Activated CD4-positive, alpha-beta T cell treated with anti-CD3 and anti-CD28 coated beads, Interleukin-2, Interleukin-6, amounts not matched to agents 100 ng/mL and 50 ng/mL, durations not matched to agents 16 hours and 8 hours (primary cell): Measurements from ENCODE around the gene DENND1B.
"Not testable (repeated sequence)": the region's sequence is repeated elsewhere in the genome, so short reads cannot be mapped to it uniquely, and the experiment has no call there.

Source experiments
- DNase-seq: peaks from one replicate; pipeline ENCODE4 v3.0.0-alpha.2; 2020

Gene DENND1B

DNA sequence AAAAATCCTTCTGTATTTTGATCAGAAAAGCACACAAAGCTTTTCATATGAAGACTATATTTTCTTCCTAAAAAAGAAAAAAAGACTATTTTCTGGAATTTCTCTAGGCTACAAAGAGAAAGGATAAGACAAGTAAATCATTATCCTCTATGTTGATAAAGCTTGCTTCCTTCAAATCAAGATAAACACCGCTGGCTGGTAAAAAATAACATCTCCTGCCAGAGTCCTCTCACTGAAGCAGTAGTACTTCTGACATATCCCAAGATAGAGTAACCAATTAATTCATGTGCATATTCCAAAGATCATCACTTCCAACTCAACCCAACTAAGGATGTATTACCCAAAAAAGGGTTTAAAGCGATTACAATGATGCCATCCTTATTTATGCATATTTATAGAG, 34.3 kb downstream of the DENND1B start:
- no peak for DNase-seq

GRCh38 chr1:197738927-197739326, 36.4 kb downstream of the DENND1B start:
- DNase-seq, result no peak

DNA sequence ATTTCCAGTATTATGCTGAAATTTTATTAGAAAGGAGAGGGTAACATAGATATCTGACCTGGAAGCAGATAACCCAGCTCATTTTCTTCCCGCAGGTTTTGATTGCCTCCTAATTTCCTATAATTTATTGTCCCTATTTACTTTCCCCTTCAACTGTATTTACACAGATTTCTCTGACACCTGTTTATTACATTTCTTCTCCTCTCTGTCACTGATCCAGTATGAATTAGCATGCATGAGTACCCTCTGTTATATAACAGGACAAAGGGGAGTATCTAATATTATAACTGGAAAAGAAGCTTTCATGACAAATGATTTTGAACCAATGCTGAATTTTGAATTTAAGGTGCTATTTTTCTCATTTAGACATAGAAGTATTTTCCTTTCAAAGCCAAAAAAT, 37.4 kb downstream of the DENND1B start:
- DNase-seq, result no peak

GRCh38 chr1:197736685-197737084, 38.6 kb downstream of the DENND1B start:
- no peak for DNase-seq

DNA sequence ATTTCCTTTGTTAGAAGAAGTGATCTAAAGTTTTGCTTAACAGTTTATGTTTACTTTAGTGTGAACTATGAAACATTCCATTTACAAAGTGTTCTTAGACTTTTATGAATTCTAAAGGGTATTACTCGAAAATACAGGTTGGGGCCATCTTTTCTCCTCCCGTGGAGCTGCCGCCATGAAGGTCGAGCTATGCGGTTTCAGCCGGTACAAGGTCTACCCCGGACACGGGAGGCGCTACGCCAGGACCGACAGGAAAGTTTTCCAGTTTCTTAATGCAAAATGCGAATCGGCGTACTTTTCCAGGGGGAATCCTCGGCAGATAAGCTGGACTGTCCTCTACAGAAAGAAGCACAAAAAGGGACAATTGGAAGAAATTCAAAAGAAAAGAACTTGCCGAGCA, 39.8 kb downstream of the DENND1B start:
- DNase-seq, result no peak

GRCh38 chr1:197733324-197733723, 42.0 kb downstream of the DENND1B start:
- no peak for DNase-seq

- DNase-seq, result no peak
Observed at GRCh38 chr1:197732187-197732586, 43.1 kb downstream of the DENND1B start.

DNA sequence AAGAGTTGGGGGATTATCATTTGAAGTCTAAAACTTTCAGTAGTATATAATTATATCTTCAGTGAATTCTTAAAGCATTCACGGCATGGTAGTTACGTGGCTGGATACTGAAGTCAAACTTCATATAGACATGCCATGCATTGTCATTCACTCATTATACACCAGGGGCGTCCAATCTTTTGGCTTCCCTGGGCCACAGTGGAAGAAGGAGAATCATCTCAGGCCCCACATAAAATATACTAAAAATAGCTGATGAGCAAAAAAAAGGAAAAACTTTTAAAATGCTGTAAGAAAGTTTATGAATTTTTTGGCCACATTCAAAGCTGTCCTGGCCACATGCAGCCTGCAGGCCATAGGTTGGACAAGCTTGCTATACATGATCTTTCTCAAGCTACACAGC, 43.8 kb downstream of the DENND1B start:
- no peak for DNase-seq

DNA sequence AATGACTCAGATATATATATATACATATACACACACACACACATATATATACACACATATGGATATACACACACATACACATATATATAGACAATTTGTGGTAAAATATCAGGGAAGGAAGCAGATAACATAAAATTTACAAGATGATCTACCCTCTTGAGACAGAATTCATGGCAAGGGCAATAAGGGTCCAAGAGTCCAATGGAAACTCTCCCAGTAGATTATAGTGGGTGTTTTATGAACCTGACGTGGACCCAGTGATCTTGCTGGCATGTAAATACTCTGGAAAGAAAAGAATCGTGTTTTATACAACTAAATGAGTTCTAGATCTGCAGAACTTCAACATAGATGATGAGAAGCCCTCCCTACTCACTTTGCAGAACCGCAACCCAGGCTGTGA, 49.3 kb downstream of the DENND1B start:
- no peak for DNase-seq

- no peak for DNase-seq
Observed at GRCh38 chr1:197725044-197725443, 50.2 kb downstream of the DENND1B start.

GRCh38 chr1:197715806-197716205, 59.5 kb downstream of the DENND1B start:
- no peak for DNase-seq

GRCh38 chr1:197706601-197707000, 68.7 kb downstream of the DENND1B start:
- DNase-seq, result no peak

DNA sequence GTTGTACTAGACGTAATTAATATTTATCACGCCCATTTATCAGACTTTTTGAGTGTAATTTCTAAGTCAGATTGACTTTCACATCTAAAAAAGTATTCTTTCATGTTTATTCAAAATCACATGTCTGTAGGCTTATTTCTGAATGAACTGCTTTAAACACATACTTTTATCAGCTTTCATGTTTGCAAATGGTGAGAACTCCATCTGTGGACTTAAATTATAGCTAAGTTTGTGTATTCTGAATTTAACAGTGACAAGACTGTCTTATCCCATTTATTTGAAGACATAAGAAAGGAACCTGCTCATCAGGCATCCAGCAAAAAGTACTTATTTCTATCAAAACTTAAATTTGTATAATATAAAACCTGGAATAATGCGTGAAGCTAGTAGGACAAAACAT, 69.3 kb downstream of the DENND1B start:
- no peak for DNase-seq

DNA sequence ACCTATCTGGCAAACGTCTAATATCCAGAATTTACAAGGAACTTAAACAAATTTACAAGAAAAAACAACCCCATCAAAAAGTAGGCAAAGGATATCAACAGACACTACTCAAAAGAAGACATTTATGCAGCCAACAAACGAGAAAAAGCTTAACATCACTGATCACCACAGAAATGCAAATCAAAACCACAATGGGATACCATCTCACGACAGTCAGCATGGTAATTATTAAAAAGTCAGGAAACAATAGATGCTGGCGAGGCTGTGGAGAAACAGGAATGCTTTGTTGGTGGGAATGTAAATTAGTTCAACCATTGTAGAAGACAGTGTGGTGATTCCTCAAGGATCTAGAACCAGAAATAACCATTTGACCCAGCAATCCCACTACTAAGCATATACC, 74.6 kb downstream of the DENND1B start:
- not testable (repeated sequence) for DNase-seq

GRCh38 chr1:197696372-197696771, 78.9 kb downstream of the DENND1B start:
- DNase-seq, result no peak

DNA sequence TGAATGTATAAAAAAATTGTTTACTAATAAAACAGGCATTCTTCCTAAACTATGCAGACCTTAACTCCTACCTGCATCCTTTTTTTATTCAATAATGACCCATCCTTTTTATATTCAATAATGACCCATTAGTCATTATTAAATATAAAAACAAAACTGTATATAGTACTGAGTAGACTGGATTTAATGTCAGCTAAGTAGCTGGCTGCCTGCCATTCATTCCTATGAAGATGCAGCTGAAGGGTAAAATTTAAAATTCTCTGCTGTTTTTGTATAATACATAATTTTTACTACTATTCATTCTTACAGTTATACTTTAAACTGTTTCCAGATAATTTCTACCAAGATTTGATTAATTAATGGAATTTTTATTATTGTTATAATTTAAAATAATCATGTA, 79.3 kb downstream of the DENND1B start:
- no peak for DNase-seq

- DNase-seq, result no peak
Observed at GRCh38 chr1:197692965-197693364, 82.3 kb downstream of the DENND1B start.

DNA sequence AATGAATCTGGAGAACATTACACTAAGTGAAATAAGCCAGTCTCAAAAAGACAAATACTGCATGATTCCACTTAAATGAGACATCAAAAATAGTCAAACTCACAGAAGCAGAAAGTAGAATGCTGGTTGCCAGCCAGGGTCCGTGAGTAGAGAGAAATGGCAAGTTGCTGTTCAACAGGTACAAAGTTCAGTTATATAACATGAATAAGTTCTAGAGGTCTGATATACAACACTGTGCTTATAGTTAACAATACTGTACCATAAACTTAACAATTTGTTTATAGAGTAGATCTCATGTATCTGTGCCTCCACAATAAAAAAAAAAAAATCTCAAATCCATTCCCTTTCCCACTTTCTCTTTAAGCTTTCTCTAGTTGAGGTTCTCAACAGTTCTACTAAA, 83.5 kb downstream of the DENND1B start:
- no peak for DNase-seq

DNA sequence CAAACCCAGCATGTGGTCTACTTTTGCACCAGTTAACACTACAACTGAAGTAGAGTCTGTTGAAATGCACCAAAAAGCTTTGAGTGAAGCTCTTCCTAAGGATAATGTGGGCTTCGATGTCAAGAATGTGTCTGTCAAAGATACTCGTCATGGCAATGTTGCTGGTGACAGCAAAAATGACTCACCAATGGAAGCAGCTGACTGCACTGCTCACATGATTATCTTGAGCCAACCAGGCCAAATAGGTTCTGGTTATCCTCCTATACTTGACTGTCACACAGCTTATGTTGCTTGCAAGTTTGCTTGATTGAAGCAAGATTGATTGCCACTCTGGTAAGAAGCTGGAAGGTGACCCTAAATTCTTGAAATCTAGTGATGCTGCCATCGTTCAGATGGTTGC, 85.2 kb downstream of the DENND1B start:
- no peak for DNase-seq

DNA sequence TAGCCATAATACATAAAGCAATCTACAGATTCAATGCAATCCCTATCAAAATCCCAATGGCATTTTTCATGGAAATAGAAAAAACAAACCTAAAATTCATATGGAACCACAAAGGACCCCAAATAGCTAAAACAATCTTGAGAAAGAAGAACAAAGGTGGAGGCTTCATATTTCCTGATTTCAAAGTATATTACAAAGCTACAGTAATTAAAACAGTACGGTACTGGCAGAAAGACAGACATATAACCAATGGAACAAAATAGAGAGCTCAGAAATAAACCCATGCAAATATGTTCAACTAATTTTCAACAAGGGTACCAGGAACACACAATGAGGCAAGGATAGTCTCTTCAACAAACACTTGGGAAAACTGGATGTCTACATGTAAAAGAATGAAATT, 87.0 kb downstream of the DENND1B start:
- DNase-seq, result no peak

GRCh38 chr1:197686702-197687355, 88.5 kb downstream of the DENND1B start:
- no peak for DNase-seq

DNA sequence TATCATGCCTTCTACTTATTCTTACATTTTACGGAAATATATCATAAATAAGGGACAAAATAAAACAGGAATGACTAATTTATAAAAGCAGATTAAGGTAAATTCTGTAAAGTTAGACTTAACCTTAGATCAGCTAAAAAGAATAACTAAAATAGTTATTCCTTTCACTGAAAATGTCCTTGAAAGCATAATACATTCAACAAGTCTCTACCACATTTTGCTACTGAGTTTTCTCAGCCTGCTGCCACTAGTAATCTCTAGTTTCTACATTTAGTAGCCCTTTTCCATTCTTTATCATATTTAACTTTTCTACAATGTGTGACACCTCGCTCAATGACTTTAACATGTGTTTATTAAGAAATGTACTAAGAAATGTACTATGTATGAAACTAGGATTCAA, 89.0 kb downstream of the DENND1B start:
- no peak for DNase-seq

GRCh38 chr1:197685785-197686184, 89.5 kb downstream of the DENND1B start:
- no peak for DNase-seq

DNA sequence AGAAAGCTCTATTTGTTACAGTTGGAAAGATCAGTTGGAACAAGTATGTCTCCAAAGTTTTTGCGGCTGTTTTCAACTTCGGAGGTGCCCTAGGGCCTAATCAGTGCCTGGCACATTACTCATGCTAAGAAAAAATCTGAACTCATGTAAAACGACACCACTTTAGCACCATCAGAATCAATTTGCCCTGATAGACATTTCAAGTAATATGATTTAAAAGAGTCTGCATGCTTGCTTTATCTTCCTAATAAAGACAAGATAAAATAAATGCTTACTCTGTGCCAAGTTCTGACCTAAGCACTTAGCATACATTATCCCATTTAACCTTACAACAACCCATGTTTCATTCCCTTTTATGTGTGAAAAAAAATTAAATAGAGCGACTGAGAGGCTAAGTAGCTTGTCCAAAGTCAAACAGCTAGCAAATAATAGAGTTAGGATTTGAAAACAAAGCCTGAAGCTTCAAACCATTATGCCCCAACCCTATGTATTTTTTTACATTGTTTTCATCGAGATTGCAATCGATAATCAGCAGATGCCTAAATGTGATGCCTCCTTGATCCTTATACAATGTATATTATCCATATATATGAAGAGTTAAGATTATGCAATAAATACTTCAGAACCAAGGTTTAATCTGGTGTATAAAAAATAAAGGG, 91.3 kb downstream of the DENND1B start:
- DNase-seq, result no peak

DNA sequence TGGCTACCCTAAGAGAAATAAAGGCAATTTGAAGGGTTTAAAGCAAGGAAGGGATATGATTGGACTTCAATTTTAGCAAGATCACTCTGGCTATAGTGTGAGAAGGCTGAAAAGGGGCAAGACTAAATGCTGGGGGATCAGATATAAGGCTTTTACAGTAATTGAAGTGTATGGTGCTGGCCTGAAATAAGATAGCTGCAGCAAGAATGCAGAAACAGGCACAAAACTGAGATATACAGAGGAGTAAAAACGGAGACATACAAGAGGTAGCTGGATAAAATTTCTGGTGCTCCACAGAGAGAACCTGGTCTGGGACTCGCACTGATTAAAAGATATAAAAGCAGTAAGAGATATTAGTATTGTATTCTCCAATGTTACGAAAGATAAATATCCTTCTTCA, 92.0 kb downstream of the DENND1B start:
- DNase-seq, result no peak
